Nephron progenitor cell (in vitro differentiated cells): ENCODE results near the gene BDNF.
A peak's percentile ranks its signal among the peaks of the same experiment; 100 is the strongest.

Source experiments
- DNase-seq: peaks from one replicate; pipeline ENCODE4 v3.0.0; 2021
- H3K27ac Mint-ChIP-seq: 2 replicates; pipeline ENCODE4 v1.8.0; 2021; ENCODE audit warnings: mild to moderate bottlenecking, moderate library complexity, mixed read lengths
- H3K27me3 Mint-ChIP-seq: 2 replicates; pipeline ENCODE4 v1.8.0; 2021; ENCODE audit warnings: mild to moderate bottlenecking, low read depth, mixed read lengths; ENCODE audit not compliant: poor library complexity
- H3K36me3 Mint-ChIP-seq: 2 replicates; pipeline ENCODE4 v1.8.0; 2021; ENCODE audit warnings: low read depth, mixed read lengths
- H3K4me1 Mint-ChIP-seq: 2 replicates; pipeline ENCODE4 v1.8.0; 2021; ENCODE audit warnings: mixed read lengths
- H3K4me3 Mint-ChIP-seq: 2 replicates; pipeline ENCODE4 v1.8.0; 2021; ENCODE audit warnings: mild to moderate bottlenecking, moderate library complexity, mixed read lengths
- H3K9me3 Mint-ChIP-seq: 2 replicates; pipeline ENCODE4 v1.8.0; 2021; ENCODE audit warnings: mild to moderate bottlenecking, moderate library complexity, mixed read lengths
- CTCF ChIP-seq: fragments of 200-600 bp; sonication (generic); IDR thresholded peaks from 2 replicates; pipeline ENCODE4 v1.5.0; 2021; ENCODE audit warnings: antibody characterized with exemption

Gene BDNF

GRCh38 chr11:27711725-27712124 is 11.5 kb upstream of the BDNF start:
- Mint-ChIP-seq H3K27me3 (no peaks in the 10 kb centered on the region), H3K36me3 (no peaks in the 10 kb centered on the region), H3K27ac (no peak overlapping the region), H3K4me3 (no peak overlapping the region), H3K9me3 (no peaks in the 10 kb centered on the region), H3K4me1 (peaks cover 6% of the 10 kb centered on the region)
- TF ChIP-seq CTCF = no peak
- no peak for DNase-seq

GRCh38 chr11:27710536-27710935 is 10.3 kb upstream of the BDNF start:
- H3K4me3 Mint-ChIP-seq = no peak overlapping the region
- no peaks in the 10 kb centered on the region for H3K36me3 Mint-ChIP-seq
- no peak for TF ChIP-seq CTCF
- peaks cover 7% of the 10 kb centered on the region for H3K4me1 Mint-ChIP-seq
- no peaks in the 10 kb centered on the region for H3K27me3 Mint-ChIP-seq
- H3K27ac Mint-ChIP-seq = no peak overlapping the region
- no peak for DNase-seq
- H3K9me3 Mint-ChIP-seq = no peaks in the 10 kb centered on the region

DNA sequence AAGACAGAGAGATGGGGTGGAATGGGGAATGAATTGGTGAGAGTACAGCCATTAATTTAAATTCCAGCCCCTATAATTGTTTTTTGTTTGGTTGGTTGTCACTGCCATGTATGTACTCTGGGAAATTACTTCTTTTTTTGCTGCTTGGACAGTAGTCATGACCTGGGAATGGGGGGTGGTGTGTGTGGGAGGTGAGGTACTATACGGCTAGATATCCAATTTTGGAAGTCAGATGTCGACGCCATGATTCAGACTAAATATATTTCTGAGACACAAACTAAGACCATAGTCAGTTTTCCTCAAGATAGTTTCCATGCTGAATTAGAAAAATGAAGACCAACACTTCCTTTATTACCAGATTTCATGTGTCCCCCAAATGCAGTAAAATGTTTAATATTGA is 7.4 kb upstream of the BDNF start:
- Mint-ChIP-seq H3K36me3 (no peaks in the 10 kb centered on the region), H3K27me3 (peaks cover 7% of the 10 kb centered on the region), H3K27ac (no peak overlapping the region), H3K4me1 (peaks cover 16% of the 10 kb centered on the region), H3K4me3 (no peak overlapping the region), H3K9me3 (no peaks in the 10 kb centered on the region)
- no peak for DNase-seq
- no peak for TF ChIP-seq CTCF

- peak; percentile 68 for TF ChIP-seq CTCF
- Mint-ChIP-seq H3K4me3 (no peak overlapping the region), H3K27me3 (peaks cover 7% of the 10 kb centered on the region), H3K27ac (no peak overlapping the region), H3K36me3 (no peaks in the 10 kb centered on the region), H3K9me3 (no peaks in the 10 kb centered on the region), H3K4me1 (peaks cover 28% of the 10 kb centered on the region)
- DNase-seq = peak; percentile 46
These were observed 5.9 kb upstream of the BDNF start for GRCh38 chr11:27705873-27706820.

DNA sequence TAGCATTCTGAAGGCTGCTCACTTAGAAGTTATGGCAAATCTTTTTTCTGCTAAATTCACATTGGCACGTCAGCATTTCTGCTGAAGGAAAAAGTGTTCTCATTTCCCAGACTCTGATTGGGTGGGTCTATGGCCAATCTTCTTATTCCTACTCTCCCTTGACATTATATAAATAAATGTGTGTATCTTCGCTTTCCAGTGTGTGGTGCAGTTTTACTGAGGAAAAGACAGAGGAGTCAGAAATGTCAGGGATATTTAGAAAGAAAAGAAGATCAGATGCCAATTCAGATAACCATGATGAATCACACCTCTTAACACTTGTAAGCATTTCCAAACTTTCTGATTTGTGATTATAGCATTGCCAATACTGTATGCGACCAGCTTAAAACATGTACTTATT is 3.2 kb upstream of the BDNF start:
- Mint-ChIP-seq H3K27ac (no peak overlapping the region), H3K27me3 (peaks cover 7% of the 10 kb centered on the region), H3K9me3 (no peaks in the 10 kb centered on the region), H3K4me3 (no peak overlapping the region), H3K36me3 (no peaks in the 10 kb centered on the region), H3K4me1 (peaks cover 38% of the 10 kb centered on the region)
- no peak for DNase-seq
- TF ChIP-seq CTCF = no peak

GRCh38 chr11:27702811-27703210 is 2.6 kb upstream of the BDNF start:
- H3K9me3 Mint-ChIP-seq = no peaks in the 10 kb centered on the region
- no peak overlapping the region for H3K27ac Mint-ChIP-seq
- no peak for DNase-seq
- H3K4me3 Mint-ChIP-seq = peak overlapping the region; percentile 52
- H3K4me1 Mint-ChIP-seq = peaks cover 43% of the 10 kb centered on the region
- no peaks in the 10 kb centered on the region for H3K36me3 Mint-ChIP-seq
- peaks cover 7% of the 10 kb centered on the region for H3K27me3 Mint-ChIP-seq
- no peak for TF ChIP-seq CTCF
